Erythroblast (primary cell): ENCODE measurements around the gene ZCCHC4.

ENCODE experiments used
- DNase-seq, 2 experiments: peaks; one replicate each; lab custom pipeline; 2025; lab: John Stamatoyannopoulos, UW
- GATA1 ChIP-seq: IDR thresholded peaks from 2 replicates; pipeline ENCODE4 v1.6.1; 2011; ENCODE audit warnings: low read depth, mild to moderate bottlenecking, control low read depth, low read length, moderate library complexity
- POLR2A ChIP-seq: IDR thresholded peaks from 2 replicates; pipeline ENCODE4 v1.6.1; 2011; ENCODE audit warnings: mild to moderate bottlenecking, low read length

The ZCCHC4 gene

DNA sequence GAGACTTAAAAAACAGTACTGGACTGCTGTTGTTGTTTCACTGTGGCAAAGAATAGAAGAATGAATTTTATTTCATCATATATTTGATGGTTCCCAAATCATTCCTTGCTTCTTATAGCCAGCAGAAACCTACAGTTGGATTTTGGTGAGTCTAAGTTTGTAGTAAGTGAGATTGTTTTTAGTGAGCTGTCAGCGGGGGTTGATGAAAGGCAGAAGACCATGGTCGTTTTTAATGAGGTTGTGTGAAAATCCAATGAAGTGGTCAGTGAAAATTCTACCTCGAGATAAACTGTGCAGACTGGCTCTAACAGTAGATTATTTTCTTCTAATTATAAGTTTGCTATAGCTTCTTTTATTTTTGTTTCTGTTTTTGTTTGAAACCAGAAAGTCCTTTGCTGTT, 100.7 kb downstream of the ZCCHC4 start:
- no peak for DNase-seq
- TF ChIP-seq GATA1: no peak
- TF ChIP-seq POLR2A: no peak

DNA sequence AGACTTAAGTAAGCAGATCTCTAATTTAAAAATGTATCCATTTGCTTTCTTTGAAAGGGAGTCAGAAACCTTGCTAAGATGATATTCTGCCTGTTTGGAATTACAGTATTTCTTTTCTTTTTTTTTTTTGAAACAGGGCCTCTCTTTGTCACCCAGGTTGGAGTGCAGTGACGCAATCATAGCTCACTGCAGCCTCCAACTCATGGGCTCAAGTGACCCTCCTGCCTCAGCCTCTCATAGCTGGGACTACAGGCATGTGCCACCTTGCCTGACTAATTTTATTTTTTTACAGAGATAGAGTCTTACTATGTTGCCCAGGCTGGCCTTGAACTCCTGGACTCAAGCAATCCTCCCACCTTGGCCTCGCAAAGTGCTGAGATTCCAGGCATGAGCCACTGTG, 104.4 kb downstream of the ZCCHC4 start:
- TF ChIP-seq GATA1 (no peak), POLR2A (no peak)
- no peak for DNase-seq
